DOHH2 (cell line): ENCODE results near the gene ANXA7.

Experiments used
- H3F3A ChIP-seq: fragments of 200-600 bp; sonication (generic), shearing (Covaris generic); 2 replicates; pipeline ENCODE4 v1.6.0; 2016; ENCODE audit warnings: antibody characterized with exemption, mild to moderate bottlenecking; ENCODE audit not compliant: control insufficient read depth, insufficient read depth
- H3K27ac ChIP-seq: fragments of 200-600 bp; sonication (generic); 2 replicates; pipeline ENCODE4 v1.5.1; 2014; ENCODE audit warnings: low read depth, mild to moderate bottlenecking, low read length, moderate library complexity
- H3K27me3 ChIP-seq: fragments of 200-600 bp; sonication (generic); 2 replicates; pipeline ENCODE4 v1.6.1; 2014; ENCODE audit warnings: mild to moderate bottlenecking, low read length, mixed read lengths; ENCODE audit not compliant: control insufficient read depth
- H3K36me3 ChIP-seq: fragments of 200-600 bp; sonication (generic); 2 replicates; pipeline ENCODE4 v1.6.1; 2014; ENCODE audit warnings: mild to moderate bottlenecking, low read length, moderate library complexity, mixed read lengths; ENCODE audit not compliant: control insufficient read depth
- H3K4me1 ChIP-seq: fragments of 200-600 bp; sonication (generic); 2 replicates; pipeline ENCODE4 v1.6.1; 2014; ENCODE audit warnings: mild to moderate bottlenecking, low read length, mixed read lengths; ENCODE audit not compliant: control insufficient read depth
- H3K4me2 ChIP-seq: fragments of 200-600 bp; sonication (generic); 2 replicates; pipeline ENCODE4 v1.6.0; 2014; ENCODE audit warnings: mild to moderate bottlenecking, low read length, moderate library complexity
- H3K4me3 ChIP-seq: fragments of 200-600 bp; sonication (generic); 2 replicates; pipeline ENCODE4 v1.5.1; 2014; ENCODE audit warnings: mild to moderate bottlenecking, low read length, mixed read lengths
- H3K79me2 ChIP-seq: fragments of 200-600 bp; sonication (generic); 2 replicates; pipeline ENCODE4 v1.6.1; 2014; ENCODE audit warnings: mild to moderate bottlenecking, low read length, mixed read lengths; ENCODE audit not compliant: control insufficient read depth
- H3K9me2 ChIP-seq: fragments of 200-600 bp; sonication (generic); replicated peaks from 2 replicates; pipeline ENCODE4 v1.6.1; 2014; ENCODE audit warnings: mild to moderate bottlenecking, low read length, mixed read lengths; ENCODE audit not compliant: control insufficient read depth
- H3K9me3 ChIP-seq: fragments of 200-600 bp; sonication (generic); 2 replicates; pipeline ENCODE4 v1.6.1; 2014; ENCODE audit warnings: antibody characterized with exemption, low read length, mixed read lengths; ENCODE audit not compliant: control insufficient read depth, insufficient read depth
- H4K20me1 ChIP-seq: fragments of 200-600 bp; sonication (generic); 2 replicates; pipeline ENCODE4 v1.6.0; 2014; ENCODE audit warnings: low read depth, mild to moderate bottlenecking, antibody characterized with exemption, low read length, moderate library complexity; ENCODE audit not compliant: control insufficient read depth, insufficient read depth
- EZH2phosphoT487 ChIP-seq: fragments of 200-600 bp; sonication (generic); IDR thresholded peaks from 2 replicates; pipeline ENCODE4 v1.6.1; 2017; ENCODE audit warnings: borderline replicate concordance, mild to moderate bottlenecking, antibody characterized with exemption, low read length, moderate library complexity, mixed read lengths
- TF ChIP-seq, protein P1 (sequence below): fragments of 200-600 bp; sonication (generic); IDR thresholded peaks from one replicate; pipeline ENCODE4 v1.5.1; 2014; ENCODE audit warnings: antibody characterized with exemption, mild to moderate bottlenecking, low read depth, low read length; ENCODE audit not compliant: poor library complexity, severe bottlenecking

ANXA7 gene

DNA sequence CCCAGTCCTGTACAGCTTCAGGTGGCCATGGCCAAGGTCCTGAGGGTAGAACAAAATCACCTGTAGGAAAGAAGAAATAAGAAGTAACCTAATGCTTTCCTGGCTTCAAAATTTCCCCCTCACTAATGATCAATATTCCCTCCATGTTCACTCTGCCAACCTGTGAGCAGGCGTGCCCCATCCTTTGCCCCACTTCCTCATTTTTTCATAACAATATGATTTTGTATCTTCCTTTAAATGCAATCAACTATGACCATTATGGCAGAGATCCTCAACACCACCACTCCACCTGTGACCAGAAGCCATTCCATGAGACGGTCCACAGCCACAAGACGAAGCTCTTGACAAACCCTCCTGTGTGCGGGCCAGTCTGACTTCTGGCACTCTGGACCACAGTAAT is 12.5 kb upstream of the ANXA7 start:
- no peaks in the 10 kb centered on the region for H3K79me2 ChIP-seq
- no peak overlapping the region for H3K27ac ChIP-seq
- no peaks in the 10 kb centered on the region for H3K9me2 ChIP-seq
- H3F3A ChIP-seq = no peaks in the 10 kb centered on the region
- no peaks in the 10 kb centered on the region for H3K4me1 ChIP-seq
- no peak overlapping the region for H3K4me3 ChIP-seq
- no peaks in the 10 kb centered on the region for H3K27me3 ChIP-seq
- H3K9me3 ChIP-seq = no peaks in the 10 kb centered on the region
- H3K4me2 ChIP-seq = no peak overlapping the region
- TF ChIP-seq EZH2phosphoT487 = no peak
- TF ChIP-seq, protein P1, sequence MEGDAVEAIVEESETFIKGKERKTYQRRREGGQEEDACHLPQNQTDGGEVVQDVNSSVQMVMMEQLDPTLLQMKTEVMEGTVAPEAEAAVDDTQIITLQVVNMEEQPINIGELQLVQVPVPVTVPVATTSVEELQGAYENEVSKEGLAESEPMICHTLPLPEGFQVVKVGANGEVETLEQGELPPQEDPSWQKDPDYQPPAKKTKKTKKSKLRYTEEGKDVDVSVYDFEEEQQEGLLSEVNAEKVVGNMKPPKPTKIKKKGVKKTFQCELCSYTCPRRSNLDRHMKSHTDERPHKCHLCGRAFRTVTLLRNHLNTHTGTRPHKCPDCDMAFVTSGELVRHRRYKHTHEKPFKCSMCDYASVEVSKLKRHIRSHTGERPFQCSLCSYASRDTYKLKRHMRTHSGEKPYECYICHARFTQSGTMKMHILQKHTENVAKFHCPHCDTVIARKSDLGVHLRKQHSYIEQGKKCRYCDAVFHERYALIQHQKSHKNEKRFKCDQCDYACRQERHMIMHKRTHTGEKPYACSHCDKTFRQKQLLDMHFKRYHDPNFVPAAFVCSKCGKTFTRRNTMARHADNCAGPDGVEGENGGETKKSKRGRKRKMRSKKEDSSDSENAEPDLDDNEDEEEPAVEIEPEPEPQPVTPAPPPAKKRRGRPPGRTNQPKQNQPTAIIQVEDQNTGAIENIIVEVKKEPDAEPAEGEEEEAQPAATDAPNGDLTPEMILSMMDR = no peak
- no peaks in the 10 kb centered on the region for H4K20me1 ChIP-seq
- H3K36me3 ChIP-seq = peaks cover 33% of the 10 kb centered on the region

- Histone ChIP-seq H3K27me3 (no peaks in the 10 kb centered on the region), H3K4me2 (no peak overlapping the region), H3K9me3 (no peaks in the 10 kb centered on the region), H3F3A (no peaks in the 10 kb centered on the region), H3K4me3 (no peak overlapping the region), H3K4me1 (no peaks in the 10 kb centered on the region), H3K79me2 (no peaks in the 10 kb centered on the region), H3K36me3 (peaks cover 33% of the 10 kb centered on the region), H4K20me1 (no peaks in the 10 kb centered on the region), H3K9me2 (no peaks in the 10 kb centered on the region), H3K27ac (no peak overlapping the region)
- TF ChIP-seq EZH2phosphoT487 = no peak
- TF ChIP-seq, protein P1 = no peak
Measured at GRCh38 chr10:73424478-73424877, 10.6 kb upstream of the ANXA7 start.

DNA sequence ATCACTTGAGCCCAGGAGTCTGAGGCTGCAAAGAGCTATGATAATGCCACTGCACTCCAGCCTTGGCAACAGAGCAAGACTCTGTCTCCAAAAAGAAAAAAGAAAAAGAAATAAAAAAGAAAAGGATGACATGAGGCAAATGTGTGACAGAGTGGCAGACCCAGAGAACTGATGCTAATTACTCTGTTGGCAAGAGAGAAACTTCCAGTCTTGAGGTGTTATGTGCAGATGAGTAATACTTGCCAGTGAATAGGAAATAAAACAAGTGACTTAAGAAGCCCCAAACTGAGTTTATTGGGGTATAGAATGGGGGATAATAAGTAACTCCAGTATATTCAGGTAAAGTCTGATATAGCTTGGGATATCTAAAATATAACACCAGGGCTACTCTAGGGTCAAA is 9.5 kb upstream of the ANXA7 start:
- Histone ChIP-seq H3K4me1 (no peaks in the 10 kb centered on the region), H3F3A (peaks cover 4% of the 10 kb centered on the region; the same call in 1 of the 2 replicates), H3K4me2 (no peak overlapping the region), H3K4me3 (no peak overlapping the region), H3K9me2 (no peaks in the 10 kb centered on the region), H3K9me3 (no peaks in the 10 kb centered on the region), H3K27ac (no peak overlapping the region), H3K27me3 (no peaks in the 10 kb centered on the region), H3K79me2 (no peaks in the 10 kb centered on the region), H3K36me3 (peaks cover 33% of the 10 kb centered on the region), H4K20me1 (no peaks in the 10 kb centered on the region)
- TF ChIP-seq, protein P1 = no peak
- TF ChIP-seq EZH2phosphoT487 = no peak
